ENCODE measurements around the gene TPTE2. TPM values are rescaled to one million over a fixed set of nuclear protein-coding genes. Genes with fewer than 3 reads are reported as not detected.
"Not testable (repeated sequence)": the region's sequence is repeated elsewhere in the genome, so short reads cannot be mapped to it uniquely, and the experiment has no call there.

The TPTE2 gene
- total RNA-seq, result 0.19 TPM
- long read RNA-seq, result 0 reads

- DNase-seq (ENCODE audit: low spot score), result not testable (repeated sequence)
Observed at GRCh38 chr13:19561127-19561582, at the start of gene TPTE2. TPTE2 (minus strand) TSS chr13:19561532; CDS start chr13:19503234, 58,298 bp downstream.

- DNase-seq (ENCODE audit: low spot score), result no peak
Observed at GRCh38 chr13:19607523-19608078, 46.3 kb upstream of the TPTE2 start.

GRCh38 chr13:19606737-19607136 is 45.4 kb upstream of the TPTE2 start:
- DNase-seq (ENCODE audit: low spot score), result no peak

- no peak for DNase-seq (ENCODE audit: low spot score)
Observed at GRCh38 chr13:19606152-19606551, 44.8 kb upstream of the TPTE2 start.

GRCh38 chr13:19605161-19605955 is 44.0 kb upstream of the TPTE2 start:
- DNase-seq (ENCODE audit: low spot score), result no peak

GRCh38 chr13:19604306-19604705 is 43.0 kb upstream of the TPTE2 start:
- no peak for DNase-seq (ENCODE audit: low spot score)

GRCh38 chr13:19601749-19602725 is 40.7 kb upstream of the TPTE2 start:
- DNase-seq (ENCODE audit: low spot score), result no peak

- no peak for DNase-seq (ENCODE audit: low spot score)
Observed at GRCh38 chr13:19597523-19597922, 36.2 kb upstream of the TPTE2 start.

GRCh38 chr13:19596960-19597361 is 35.6 kb upstream of the TPTE2 start:
- no peak for DNase-seq (ENCODE audit: low spot score)

- DNase-seq (ENCODE audit: low spot score), result no peak
Observed at GRCh38 chr13:19596086-19596485, 34.8 kb upstream of the TPTE2 start.

GRCh38 chr13:19592657-19593180 is 31.4 kb upstream of the TPTE2 start:
- no peak for DNase-seq (ENCODE audit: low spot score)

GRCh38 chr13:19591864-19592263 is 30.5 kb upstream of the TPTE2 start:
- DNase-seq (ENCODE audit: low spot score), result no peak

GRCh38 chr13:19590423-19590822 is 29.1 kb upstream of the TPTE2 start:
- no peak for DNase-seq (ENCODE audit: low spot score)

- DNase-seq (ENCODE audit: low spot score), result no peak
Observed at GRCh38 chr13:19589312-19589711, 28.0 kb upstream of the TPTE2 start.

GRCh38 chr13:19587635-19588300 is 26.4 kb upstream of the TPTE2 start:
- no peak for DNase-seq (ENCODE audit: low spot score)

GRCh38 chr13:19586904-19587634 is 25.7 kb upstream of the TPTE2 start:
- no peak for DNase-seq (ENCODE audit: low spot score)

GRCh38 chr13:19581675-19582074 is 20.3 kb upstream of the TPTE2 start:
- DNase-seq (ENCODE audit: low spot score), result no peak

GRCh38 chr13:19575230-19575629 is 13.9 kb upstream of the TPTE2 start:
- DNase-seq (ENCODE audit: low spot score), result no peak

GRCh38 chr13:19573120-19573716 is 11.9 kb upstream of the TPTE2 start:
- DNase-seq (ENCODE audit: low spot score), result no peak

GRCh38 chr13:19572280-19572679 is 10.9 kb upstream of the TPTE2 start:
- DNase-seq (ENCODE audit: low spot score), result no peak

All from mesenteric fat pad (tissue), 1 donor.